CD4-positive, alpha-beta T cell treated with Interleukin-15 for 1 hour (primary cell): Measurements from ENCODE around the gene MAP1B.

ENCODE experiments used
- DNase-seq: peaks from one replicate; pipeline ENCODE4 v3.0.0-alpha.2; 2020

Gene MAP1B

GRCh38 chr5:72231991-72232703 is 124.9 kb downstream of the MAP1B start:
- no peak for DNase-seq

- DNase-seq: no peak
Observed at GRCh38 chr5:72232838-72233237, 125.6 kb downstream of the MAP1B start.

- no peak for DNase-seq
Observed at GRCh38 chr5:72233835-72234234, 126.6 kb downstream of the MAP1B start.

- no peak for DNase-seq
Observed at GRCh38 chr5:72234265-72234700, 127.0 kb downstream of the MAP1B start.

- DNase-seq: no peak
Observed at GRCh38 chr5:72234868-72235267, 127.6 kb downstream of the MAP1B start.

GRCh38 chr5:72235725-72236124 is 128.4 kb downstream of the MAP1B start:
- no peak for DNase-seq

- DNase-seq: no peak
Observed at GRCh38 chr5:72237415-72237814, 130.1 kb downstream of the MAP1B start.

GRCh38 chr5:72237879-72238278 is 130.6 kb downstream of the MAP1B start:
- DNase-seq: no peak

- no peak for DNase-seq
Observed at GRCh38 chr5:72238712-72239445, 131.6 kb downstream of the MAP1B start.

- no peak for DNase-seq
Observed at GRCh38 chr5:72241346-72242003, 134.2 kb downstream of the MAP1B start.

GRCh38 chr5:72242796-72243475 is 135.7 kb downstream of the MAP1B start:
- no peak for DNase-seq

- no peak for DNase-seq
Observed at GRCh38 chr5:72243706-72244105, 136.4 kb downstream of the MAP1B start.

GRCh38 chr5:72244862-72245371 is 137.6 kb downstream of the MAP1B start:
- no peak for DNase-seq

GRCh38 chr5:72245546-72245945 is 138.3 kb downstream of the MAP1B start:
- no peak for DNase-seq

- DNase-seq: no peak
Observed at GRCh38 chr5:72245951-72246532, 138.8 kb downstream of the MAP1B start.

GRCh38 chr5:72246954-72247442 is 139.7 kb downstream of the MAP1B start:
- DNase-seq: no peak

- DNase-seq: no peak
Observed at GRCh38 chr5:72248410-72248981, 141.2 kb downstream of the MAP1B start.

- DNase-seq: no peak
Observed at GRCh38 chr5:72251386-72251785, 144.1 kb downstream of the MAP1B start.

- DNase-seq: no peak
Observed at GRCh38 chr5:72252008-72252407, 144.7 kb downstream of the MAP1B start.

GRCh38 chr5:72252574-72253155 is 145.4 kb downstream of the MAP1B start:
- DNase-seq: no peak

GRCh38 chr5:72255237-72255636 is 148.0 kb downstream of the MAP1B start:
- no peak for DNase-seq

- DNase-seq: no peak
Observed at GRCh38 chr5:72255670-72256069, 148.4 kb downstream of the MAP1B start.
